Mucosa of rectum (tissue), 2 donors: ENCODE data around the gene SIGMAR1.

Source experiments
- H3K27ac ChIP-seq, 2 donors: one replicate each; pipeline ENCODE4 v1.7.0; 2013; ENCODE audit warnings: inconsistent platforms in 2 of 2, low read depth in 2 of 2, low read length in 2 of 2
- H3K27me3 ChIP-seq, 2 donors: one replicate each; pipeline ENCODE4 v1.7.0; 2013; ENCODE audit warnings: low read length in 2 of 2; ENCODE audit not compliant: control insufficient read depth in 2 of 2, insufficient read depth in 2 of 2
- H3K36me3 ChIP-seq, 2 donors: one replicate each; pipeline ENCODE4 v1.7.0; 2013; ENCODE audit warnings: low read length in 2 of 2; ENCODE audit not compliant: control insufficient read depth in 2 of 2, insufficient read depth in 2 of 2
- H3K4me1 ChIP-seq, 2 donors: one replicate each; pipeline ENCODE4 v1.7.0; 2013; ENCODE audit warnings: low read length in 2 of 2, mild to moderate bottlenecking in 1 of 2; ENCODE audit not compliant: control insufficient read depth in 2 of 2, insufficient read depth in 2 of 2
- H3K4me3 ChIP-seq, 2 donors: one replicate each; pipeline ENCODE4 v1.7.0; 2013; ENCODE audit warnings: low read length in 2 of 2
- H3K9ac ChIP-seq, 2 donors: one replicate each; pipeline ENCODE4 v1.7.0; 2013; ENCODE audit warnings: low read length in 2 of 2, low read depth in 1 of 2, mild to moderate bottlenecking in 1 of 2
- H3K9me3 ChIP-seq, 2 donors: one replicate each; pipeline ENCODE4 v1.7.0; 2013; ENCODE audit warnings: low read length in 2 of 2; ENCODE audit not compliant: control insufficient read depth in 2 of 2
- donor health status: healthy.
- donor health status: Normal muscosa, but diverticular disease.

Gene SIGMAR1

DNA sequence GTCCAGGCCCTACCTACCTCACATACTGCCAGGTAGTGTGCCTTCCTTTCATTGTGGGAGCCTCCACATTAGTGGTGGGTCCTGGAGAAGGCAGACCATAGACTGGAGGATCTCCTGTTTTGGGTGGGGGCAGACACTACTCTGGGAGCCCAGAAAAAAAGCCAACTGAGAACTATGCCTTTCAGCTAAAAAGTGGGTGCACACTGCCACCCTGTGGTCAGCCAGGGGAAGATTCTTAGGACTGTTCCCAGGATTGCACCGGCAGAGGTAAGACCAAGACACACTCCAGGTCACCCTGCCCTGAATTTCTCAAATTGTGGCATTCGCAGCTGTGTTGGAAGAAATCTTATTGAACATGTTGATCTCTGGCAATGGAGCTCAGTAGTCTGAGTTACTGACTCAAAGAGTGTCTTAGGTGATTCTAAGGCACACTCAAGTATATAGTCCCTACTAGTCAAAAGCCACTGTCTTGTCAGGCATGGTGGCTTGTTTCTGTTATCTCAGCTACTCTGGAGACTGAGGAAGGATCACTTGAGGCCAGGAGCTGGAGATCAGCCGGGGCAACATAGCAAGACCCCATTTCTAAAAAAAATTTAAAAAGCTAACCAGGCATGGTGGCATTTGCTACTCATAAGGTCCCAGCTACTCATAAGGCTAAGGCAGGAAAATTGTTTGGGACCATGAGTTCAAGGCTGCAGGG, 3.6 kb downstream of the SIGMAR1 start:
- H3K4me3 ChIP-seq, result no peak overlapping the region
- no peak overlapping the region for H3K27ac ChIP-seq
- H3K9ac ChIP-seq, result no peak overlapping the region
- peaks cover 5 to 11% of the 10 kb centered on the region in 2 donors for H3K27me3 ChIP-seq
- H3K36me3 ChIP-seq, result peaks cover 0 to 9% of the 10 kb centered on the region in 2 donors
- no peaks in the 10 kb centered on the region for H3K9me3 ChIP-seq
- peaks cover 21% of the 10 kb centered on the region in 2 donors for H3K4me1 ChIP-seq

DNA sequence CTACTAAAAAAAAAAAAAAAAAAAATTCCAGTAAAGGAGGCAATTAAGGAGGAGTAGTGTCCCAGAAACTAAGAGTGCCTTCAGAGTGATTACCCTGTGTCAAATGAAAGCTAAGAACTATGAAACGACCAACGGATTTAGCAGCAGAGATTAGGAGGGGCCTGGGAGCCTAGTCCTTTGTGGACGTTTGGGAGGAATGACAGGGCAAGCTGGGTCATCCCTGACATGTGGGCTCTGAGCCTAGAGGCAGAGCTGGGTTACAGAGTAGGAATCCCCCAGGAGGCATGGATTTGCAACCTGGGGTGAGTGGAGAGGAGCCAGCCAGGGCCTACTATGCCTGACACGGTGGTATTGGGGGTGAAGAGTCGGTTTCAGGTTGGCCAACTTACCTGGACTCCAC, 4.4 kb downstream of the SIGMAR1 start:
- H3K4me3 ChIP-seq, result no peak overlapping the region
- H3K9ac ChIP-seq, result no peak overlapping the region
- H3K27me3 ChIP-seq, result peaks cover 10 to 17% of the 10 kb centered on the region in 2 donors
- H3K36me3 ChIP-seq, result peaks cover 0 to 9% of the 10 kb centered on the region in 2 donors
- H3K27ac ChIP-seq, result no peak overlapping the region
- no peaks in the 10 kb centered on the region for H3K9me3 ChIP-seq
- peaks cover 21 to 22% of the 10 kb centered on the region in 2 donors for H3K4me1 ChIP-seq

DNA sequence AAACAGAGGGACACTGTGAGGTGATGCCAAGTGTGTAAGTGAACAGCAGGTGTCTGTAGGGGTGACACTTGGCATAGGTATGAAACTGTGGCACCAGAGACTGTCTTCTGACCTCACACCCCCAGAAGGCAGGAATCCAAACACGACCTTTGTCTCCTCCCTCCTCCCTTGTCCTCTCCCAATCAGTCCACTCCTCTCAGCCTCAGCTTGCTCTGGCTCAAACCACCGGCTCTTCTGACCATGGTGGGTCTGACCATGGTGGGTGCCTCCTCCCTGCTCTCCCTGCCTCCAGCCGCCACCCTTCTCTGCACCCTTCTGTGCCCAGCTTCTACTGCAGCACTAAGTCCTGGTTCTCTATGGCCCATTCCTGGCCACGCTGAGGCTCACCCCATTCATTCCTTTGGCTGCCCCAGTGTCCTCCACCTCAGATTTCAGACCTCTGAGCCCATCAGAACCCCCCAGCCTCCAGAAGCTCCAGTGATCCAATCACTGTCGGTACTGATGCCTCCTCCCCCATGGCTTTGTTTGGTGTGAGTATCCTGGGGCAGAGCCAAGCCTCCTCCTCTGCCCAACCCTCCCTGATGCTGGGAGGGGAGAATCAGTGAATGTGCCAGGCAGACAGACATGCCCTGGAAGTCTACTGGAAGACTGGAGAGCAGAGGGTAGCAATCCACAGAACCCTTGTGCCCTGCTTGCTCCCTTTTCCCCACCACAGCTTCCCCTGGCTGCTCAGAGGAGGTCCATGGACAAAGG, 7.0 kb downstream of the SIGMAR1 start:
- Histone ChIP-seq H3K27me3 (peaks cover 34 to 40% of the 10 kb centered on the region in 2 donors), H3K9me3 (peaks cover 0 to 2% of the 10 kb centered on the region in 2 donors), H3K36me3 (peaks cover 0 to 7% of the 10 kb centered on the region in 2 donors), H3K9ac (no peak overlapping the region), H3K27ac (no peak overlapping the region), H3K4me1 (peaks cover 9 to 13% of the 10 kb centered on the region in 2 donors), H3K4me3 (no peak overlapping the region)

DNA sequence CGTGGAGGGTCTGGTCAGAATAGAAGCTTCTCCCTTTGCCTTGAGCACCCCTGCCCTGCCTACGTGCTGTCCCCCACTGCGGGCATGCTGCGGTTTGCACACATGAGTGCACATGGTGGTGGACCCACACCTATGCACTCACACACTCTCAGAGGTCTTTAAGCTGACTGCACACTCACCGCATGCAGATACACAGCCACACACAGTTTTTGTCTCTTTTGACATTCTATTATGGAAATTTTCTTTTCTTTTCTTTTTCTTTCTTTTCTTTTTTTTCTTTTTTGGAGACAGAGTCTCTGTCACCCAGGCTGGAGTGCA, 8.1 kb downstream of the SIGMAR1 start:
- Histone ChIP-seq H3K4me1 (peaks cover 9 to 13% of the 10 kb centered on the region in 2 donors), H3K9ac (no peak overlapping the region), H3K36me3 (no peaks in the 10 kb centered on the region), H3K9me3 (peaks cover 0 to 2% of the 10 kb centered on the region in 2 donors), H3K27ac (no peak overlapping the region), H3K4me3 (peak overlapping the region; percentile 51 to 65), H3K27me3 (peaks cover 42 to 50% of the 10 kb centered on the region in 2 donors)

DNA sequence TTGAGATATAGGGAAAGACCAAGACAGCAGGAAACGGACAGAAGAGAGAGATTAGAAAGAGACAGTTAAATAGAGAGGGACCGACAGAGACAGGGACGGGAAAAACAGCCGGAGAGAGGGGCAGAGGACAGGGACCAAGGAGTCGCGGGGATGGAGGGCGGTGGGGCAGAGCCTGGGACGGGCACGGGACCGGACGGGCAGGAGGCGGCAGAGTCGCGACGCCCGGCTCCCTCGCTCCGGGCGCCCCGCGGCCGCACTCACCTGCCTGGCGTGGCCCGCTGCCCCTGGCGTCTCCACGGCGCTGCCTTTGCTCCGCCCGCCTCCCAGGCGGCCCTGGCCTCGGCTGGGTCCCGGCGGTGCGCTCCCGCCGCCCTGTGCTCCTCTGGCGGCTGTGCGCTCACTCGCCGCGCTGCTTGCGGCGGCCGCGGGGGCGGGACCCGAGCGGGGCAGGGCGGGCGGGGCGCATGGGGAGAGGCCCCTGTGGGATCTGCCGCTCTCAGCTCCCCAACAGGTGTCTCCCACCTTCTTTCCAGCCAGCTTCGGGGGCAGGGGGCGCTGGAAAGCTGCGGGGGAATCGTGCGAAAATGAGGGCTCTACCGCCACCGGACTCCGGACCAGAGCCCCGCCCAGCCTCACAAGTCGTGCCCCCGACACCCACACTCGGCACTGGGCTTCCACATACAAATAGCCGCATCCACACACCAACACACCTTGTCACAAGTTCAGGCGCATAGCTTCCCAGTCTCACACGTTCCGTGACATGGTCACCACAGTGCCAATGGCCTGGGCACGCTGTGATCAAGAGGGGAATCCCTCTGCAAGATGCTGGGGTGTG, 8.7 kb downstream of the SIGMAR1 start, which contains the start of gene ARID3C:
Gene ARID3C, minus strand, starts transcription at position 411 of the 835 bp plus-strand sequence. CDS start 1,052 bp downstream, outside the sequence.
- Histone ChIP-seq H3K9ac (peak within 1 kb of the TSS in 1 of 2 donors; percentile 47), H3K4me3 (peak within 1 kb of the TSS; percentile 51 to 65), H3K4me1 (peaks cover 9 to 13% of the 10 kb centered on the region in 2 donors), H3K36me3 (no peaks in the 10 kb centered on the region), H3K9me3 (peaks cover 0 to 2% of the 10 kb centered on the region in 2 donors), H3K27ac (no peak within 1 kb of the TSS), H3K27me3 (peaks cover 47 to 55% of the 10 kb centered on the region in 2 donors)

DNA sequence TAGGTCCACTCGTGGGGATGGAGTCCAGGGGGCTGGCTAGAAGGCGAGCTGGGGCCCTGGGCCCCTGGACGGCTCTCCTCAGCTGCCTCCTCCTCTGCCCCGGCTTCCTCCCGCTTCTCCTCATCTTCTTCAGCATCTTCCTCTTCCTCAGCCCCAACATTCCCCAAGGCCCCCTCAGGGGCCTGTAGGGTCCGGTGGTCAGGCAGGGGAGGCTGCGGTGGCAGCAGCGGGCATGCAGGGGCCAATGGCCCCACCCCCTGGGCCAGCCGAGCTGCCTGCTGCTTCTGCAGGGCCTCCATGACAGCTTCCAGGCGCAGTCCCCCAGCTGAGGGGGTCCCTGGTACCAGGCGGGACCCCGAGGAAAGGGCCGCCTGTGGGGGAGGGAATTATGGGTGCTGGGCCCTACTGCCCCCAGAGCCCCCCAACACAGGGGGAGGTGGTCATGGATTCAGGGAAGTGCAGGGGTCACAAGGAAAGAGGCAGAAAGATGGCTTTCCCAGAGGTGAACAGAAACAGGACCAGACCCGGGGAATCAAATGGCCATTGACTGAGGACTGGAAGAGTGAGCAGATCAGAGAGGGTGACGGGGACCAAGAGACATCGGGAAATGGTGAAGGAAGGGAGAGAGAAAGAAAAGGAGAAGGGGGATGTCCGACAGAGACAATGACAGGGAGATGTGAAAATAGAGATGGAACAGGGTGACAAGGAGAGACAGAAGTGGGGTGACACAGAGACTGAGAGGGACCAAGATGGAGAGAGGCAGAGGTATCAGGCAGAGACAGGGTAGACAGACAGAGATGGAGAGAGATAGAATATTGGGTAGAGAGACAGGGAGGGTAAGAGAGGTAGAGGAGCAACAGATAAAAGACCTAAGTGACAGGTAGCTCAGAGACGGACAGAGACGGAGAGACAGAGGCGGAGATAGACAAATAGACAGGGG, 9.6 kb downstream of the SIGMAR1 start:
- Histone ChIP-seq H3K4me1 (peaks cover 9 to 13% of the 10 kb centered on the region in 2 donors), H3K27ac (no peak overlapping the region), H3K9me3 (peaks cover 0 to 2% of the 10 kb centered on the region in 2 donors), H3K9ac (peak overlapping the region in 1 of 2 donors; percentile 47), H3K36me3 (no peaks in the 10 kb centered on the region), H3K27me3 (peaks cover 54 to 61% of the 10 kb centered on the region in 2 donors), H3K4me3 (peak overlapping the region; percentile 51 to 65)

DNA sequence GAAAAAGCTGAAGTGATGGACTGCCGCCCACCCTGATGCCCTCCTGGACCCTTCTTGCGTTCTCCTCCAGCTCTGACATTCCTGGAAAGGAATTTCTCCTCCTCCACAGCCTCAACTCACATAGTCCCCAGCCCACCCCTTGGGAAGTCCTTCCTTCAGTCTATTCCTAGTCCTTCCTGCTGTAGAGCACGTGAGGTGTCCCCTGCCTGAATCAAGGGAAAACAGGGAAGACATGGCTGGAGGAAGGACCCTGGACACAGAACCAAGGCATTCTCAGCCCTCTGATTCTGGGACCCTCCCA, 12.5 kb downstream of the SIGMAR1 start:
- peaks cover 64 to 69% of the 10 kb centered on the region in 2 donors for H3K27me3 ChIP-seq
- H3K27ac ChIP-seq, result no peak overlapping the region
- H3K9me3 ChIP-seq, result peaks cover 0 to 2% of the 10 kb centered on the region in 2 donors

DNA sequence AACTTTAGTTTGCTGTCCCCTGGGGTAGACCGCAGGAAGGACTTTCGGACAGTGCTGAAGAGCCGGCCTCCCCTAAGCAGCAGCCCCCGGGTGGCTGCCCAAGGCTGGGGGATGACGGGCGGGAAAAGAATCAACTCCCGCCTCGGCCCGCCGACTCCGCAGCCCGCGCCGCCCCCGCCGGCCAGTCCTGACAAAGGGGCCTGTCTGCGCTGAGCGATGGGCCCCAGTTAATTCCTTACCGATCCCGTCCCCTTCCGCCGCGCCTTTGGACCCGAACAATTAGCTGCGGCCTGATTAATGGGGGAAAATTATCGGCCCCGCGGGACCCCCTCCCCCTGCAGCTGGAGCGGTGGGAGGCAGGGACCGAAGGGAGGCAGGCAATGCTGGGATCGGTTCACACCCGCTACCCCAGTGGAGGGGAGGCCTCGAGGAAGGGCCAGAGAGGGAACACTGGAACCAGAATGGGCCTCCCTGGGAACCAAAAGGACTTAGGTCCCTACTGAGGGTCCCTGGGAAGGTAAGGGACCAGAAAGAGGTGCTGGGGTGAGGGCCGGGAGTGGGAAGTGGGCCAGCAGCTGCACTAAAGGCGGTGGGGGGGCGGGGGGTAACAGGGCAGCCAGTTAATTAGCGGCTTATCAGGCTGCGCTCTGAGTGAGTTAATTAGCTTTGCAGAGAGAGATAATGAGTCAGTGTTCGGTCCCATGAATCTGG, 13.0 kb downstream of the SIGMAR1 start:
- Histone ChIP-seq H3K27ac (no peak overlapping the region), H3K9ac (no peak overlapping the region), H3K4me1 (peaks cover 10 to 15% of the 10 kb centered on the region in 2 donors), H3K27me3 (peaks cover 64 to 68% of the 10 kb centered on the region in 2 donors), H3K9me3 (peaks cover 0 to 2% of the 10 kb centered on the region in 2 donors), H3K36me3 (no peaks in the 10 kb centered on the region), H3K4me3 (no peak overlapping the region)

More for the DNA sequence above, 12.5 kb downstream of the SIGMAR1 start:
- Histone ChIP-seq H3K36me3 (no peaks in the 10 kb centered on the region), H3K4me1 (peaks cover 8 to 12% of the 10 kb centered on the region in 2 donors), H3K4me3 (no peak overlapping the region), H3K9ac (no peak overlapping the region)
